HG02840 (cell line): ENCODE data around the gene EMC9.

Experiments used
- ATAC-seq: cut with Tn5 transposase; IDR thresholded peaks from one replicate; pipeline ENCODE4 v1.9.1; 2021; ENCODE audit warnings: mild to moderate bottlenecking, moderate library complexity, moderate number of reproducible peaks; ENCODE audit not compliant: unreplicated experiment, low FRiP score

EMC9 gene

DNA sequence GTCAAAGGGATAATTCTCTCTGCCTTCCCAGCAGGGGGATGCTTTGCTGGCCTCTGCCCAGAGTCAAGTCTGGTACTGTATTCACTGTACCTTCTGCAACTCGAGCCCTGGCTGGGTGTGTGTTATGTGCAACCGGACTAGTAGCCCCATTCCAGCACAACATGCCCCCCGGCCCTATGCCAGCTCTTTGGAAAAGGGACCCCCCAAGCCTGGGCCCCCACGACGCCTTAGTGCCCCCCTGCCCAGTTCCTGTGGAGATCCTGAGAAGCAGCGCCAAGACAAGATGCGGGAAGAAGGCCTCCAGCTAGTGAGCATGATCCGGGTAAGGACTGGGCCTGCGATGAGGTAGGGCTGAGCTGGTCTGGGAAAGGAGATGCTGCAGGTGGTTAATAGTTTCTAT, 9.2 kb upstream of the EMC9 start:
- no peak for ATAC-seq

DNA sequence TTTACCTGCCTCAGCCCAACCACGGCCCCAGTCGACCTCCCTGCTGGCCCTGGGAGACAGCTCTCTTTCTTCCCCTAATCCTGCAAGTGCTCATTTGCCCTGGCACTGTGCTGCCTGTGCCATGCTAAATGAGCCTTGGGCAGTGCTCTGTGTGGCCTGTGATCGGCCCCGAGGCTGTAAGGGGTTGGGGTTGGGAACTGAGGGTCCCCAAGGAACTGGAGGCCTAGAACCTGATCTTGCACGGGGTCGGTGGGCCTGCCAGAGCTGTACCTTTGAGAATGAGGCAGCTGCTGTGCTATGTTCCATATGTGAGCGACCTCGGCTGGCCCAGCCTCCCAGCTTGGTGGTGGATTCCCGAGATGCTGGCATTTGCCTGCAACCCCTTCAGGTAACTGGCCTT, 8.7 kb upstream of the EMC9 start:
- ATAC-seq: no peak

DNA sequence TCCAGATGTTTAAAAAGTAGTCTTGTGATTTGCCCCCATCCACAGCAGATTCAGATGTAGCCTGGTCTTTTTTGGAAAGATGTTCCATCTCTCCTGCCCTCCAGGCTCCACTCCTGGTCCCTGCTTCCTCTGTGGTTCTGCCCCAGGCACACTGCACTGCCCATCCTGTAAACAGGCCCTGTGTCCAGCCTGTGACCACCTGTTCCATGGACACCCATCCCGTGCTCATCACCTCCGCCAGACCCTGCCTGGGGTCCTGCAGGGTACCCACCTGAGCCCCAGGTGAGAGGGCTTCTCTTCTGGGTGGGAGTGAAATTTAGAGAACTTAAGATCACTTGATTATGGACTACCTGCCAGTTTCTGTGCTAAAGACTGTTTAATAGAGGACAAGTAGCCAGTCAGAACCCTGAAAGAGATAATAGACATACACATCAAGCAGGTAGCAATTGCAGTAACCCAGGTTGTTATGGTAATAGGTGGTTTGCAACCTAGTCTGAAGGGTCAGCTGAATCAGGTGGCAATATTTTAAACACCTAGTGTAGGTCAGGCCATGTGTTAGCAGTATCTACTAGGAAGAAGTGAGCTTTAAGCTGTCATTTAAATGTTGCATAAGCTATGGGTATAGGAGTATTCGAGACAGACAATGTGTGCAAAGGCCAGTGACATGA, 8.0 kb upstream of the EMC9 start:
- ATAC-seq: no peak

DNA sequence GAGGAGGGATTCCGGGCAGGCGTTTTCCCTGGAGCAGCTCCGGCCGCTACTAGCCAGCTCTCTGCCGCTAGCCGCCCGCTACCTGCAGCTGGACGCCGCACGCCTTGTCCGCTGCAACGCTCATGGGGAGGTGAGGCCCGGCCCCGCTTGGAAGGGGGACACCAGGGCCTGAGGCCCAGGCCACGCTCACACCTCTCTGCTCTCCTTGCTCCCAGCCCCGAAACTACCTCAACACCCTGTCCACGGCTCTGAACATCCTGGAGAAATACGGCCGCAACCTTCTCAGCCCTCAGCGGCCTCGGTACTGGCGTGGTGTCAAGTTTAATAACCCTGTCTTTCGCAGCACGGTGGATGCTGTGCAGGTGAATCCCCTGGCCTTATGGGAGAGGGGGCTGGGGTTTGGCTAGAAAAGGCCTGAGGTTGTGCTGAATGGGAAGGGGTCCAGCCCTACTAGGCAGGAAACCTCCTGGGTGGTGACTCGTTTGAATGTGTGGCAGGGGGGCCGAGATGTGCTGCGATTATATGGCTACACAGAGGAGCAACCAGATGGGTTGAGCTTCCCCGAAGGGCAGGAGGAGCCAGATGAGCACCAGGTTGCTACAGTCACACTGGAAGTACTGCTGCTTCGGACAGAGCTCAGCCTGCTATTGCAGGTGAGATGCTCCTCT, 6.5 kb upstream of the EMC9 start:
- ATAC-seq: no peak

DNA sequence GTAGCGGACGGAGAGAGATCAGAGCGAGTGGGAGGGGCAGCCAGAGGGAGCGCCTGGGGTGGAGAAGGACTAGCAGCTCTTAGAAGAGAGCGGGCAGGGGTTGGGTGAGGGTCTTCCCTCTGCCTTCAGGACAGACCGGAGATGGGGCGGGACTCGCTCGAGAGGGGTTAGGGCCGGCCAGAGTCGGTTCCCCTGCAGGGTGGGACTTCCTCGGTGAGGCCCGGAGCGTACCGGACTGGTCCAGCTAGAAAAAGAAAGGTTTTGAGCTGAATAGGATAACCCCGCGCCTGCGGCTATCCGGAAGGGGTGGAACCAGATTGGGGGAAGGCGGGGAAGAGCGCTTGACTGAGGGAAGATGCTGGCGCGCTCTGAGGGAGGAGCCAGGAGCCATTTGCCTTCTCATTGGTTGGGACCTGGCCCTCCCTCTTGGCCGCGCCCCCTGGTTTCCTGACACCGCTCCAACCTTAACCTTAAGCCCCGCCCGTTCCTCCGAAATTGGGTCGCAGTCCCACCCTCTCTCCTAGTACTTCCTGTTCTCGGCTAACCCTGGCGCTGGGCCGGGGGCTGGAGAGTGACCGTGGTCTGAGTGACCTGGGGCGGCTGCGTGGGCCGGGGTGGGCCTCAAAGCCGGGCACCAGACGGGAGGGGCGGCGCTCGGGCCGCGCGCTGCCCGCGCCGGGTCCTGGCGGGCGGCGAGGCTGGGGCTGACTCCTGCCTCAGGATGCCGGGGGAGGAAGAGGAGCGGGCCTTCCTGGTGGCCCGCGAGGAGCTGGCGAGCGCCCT, 5.8 kb upstream of the EMC9 start, which contains the start of gene RNF31:
Gene RNF31 (plus strand): TSS at position 521 of the 783 bp plus-strand sequence. CDS start 201 bp downstream, at position 722.
- ATAC-seq: peak; percentile 83

DNA sequence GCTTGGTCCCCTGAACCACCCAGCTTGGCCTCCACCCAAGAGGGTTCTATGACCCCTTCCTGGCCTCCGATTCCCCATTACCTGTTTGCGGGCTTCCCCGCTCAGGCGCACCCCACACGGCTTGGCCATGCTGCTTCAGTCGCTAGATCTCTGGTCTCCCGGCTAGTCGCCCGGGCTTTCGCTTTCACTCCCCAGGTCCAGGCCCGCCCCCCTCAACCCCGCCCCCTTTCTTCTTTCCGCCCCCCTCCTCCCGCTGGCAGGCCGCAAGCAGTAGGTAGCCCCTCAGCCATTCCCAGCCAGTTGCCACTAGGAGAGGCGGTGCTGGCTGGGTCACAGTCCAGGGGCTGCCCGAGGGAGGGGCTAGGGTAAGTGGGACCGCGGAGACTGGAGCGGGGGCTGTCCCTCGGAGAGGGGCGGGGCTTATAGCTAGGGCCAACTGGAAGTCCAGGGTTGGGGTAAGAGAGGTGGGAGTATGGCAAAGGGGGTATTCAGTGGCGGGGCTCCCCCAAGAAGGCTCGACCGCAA, 5.1 kb upstream of the EMC9 start, which contains the start of gene PSME2:
Gene PSME2 (minus strand): TSS at position 158 of the 525 bp plus-strand sequence. CDS start 29 bp downstream, at position 129.
- ATAC-seq: peak; percentile 55

DNA sequence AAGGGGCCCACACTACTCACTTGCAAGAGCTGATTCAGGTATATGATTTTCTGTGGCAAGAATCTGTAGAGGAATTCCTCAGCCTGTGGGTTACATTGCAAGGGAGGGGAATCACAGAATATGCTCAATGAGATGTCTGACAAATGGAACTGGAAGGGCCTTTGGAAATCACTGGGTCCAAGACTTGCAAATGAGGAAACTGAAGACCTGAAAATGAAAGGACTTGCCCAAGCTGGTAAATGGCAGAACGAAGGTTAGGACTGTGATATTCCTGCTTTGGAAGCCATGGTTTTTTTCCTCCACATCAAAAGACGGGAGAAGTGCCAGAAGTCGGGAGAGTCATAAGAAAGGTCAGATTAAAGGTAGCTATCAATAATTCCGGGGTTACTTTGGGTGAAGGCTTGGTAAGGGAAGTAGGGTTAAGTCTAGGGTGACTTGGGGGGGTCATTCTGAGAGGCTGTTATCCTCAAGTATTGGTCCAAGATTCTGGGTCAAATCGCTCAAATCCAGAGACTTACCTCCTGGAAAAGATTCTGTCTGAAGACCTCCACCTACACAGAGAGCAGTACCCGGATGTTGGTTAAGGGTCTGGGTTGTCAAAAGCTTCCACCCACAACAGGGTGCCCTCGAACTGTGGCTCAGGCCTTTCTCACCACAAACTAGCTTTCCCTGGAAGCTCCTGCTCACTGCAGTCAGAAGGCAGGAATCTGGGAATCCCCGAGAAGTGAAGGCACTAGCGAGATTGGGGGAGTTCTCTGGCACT, 4.5 kb upstream of the EMC9 start:
- no peak for ATAC-seq

DNA sequence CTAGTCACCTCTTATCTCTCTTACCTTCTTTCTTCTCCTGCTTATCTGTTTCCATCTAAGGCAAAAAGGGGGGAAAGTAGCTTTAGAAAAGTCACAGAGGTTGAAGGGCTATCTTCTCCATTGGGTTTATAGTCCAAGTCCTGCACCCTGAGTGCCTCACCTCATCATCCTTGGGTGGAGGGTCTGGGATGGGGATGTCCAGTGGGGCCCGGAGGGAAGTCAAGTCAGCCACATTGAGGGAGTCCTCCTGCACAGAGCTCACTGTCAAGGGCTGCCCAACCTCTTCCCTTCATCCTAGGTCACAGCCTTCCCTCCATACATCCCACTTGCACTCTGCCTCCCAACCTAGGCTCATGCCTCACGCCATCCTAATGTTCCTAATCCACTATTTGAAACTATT, 3.8 kb upstream of the EMC9 start:
- no peak for ATAC-seq

DNA sequence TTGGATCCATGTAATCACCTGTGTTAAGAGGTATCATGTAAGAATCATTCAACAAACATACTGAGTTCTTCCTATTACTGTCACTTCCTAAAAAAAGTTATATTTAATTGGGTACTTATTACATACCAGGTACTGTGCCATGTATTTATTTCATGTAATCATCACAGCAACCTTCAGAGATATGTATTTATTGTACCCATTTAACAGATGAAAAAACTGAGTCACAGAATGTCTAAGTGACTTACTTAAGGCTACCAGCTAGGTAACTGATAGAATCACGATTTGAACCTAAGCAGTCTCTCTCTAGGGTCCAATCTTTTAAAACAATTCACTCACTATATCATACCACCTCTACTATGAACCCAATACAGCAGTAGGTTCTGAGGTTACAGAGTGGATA, 3.1 kb upstream of the EMC9 start:
- ATAC-seq: no peak

DNA sequence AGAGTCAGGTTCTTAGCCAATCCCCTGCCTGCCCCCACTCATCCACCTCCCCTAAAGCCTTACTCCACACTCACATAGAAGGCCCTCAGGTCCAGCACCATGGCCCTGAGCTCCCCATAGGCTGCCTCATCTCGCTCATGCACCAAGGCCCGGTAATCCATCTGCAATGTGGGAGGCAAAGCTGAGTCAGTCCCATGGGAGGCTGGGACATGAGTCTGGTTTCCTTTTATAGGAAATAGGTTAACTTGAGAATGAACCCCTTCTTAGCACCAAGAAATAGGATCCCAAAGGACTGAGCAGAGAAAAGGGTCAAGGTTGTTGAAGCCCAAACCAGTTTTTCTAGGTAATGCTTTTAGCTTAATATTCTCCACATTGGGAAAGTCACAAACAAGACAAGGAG, 2.1 kb upstream of the EMC9 start:
- no peak for ATAC-seq

DNA sequence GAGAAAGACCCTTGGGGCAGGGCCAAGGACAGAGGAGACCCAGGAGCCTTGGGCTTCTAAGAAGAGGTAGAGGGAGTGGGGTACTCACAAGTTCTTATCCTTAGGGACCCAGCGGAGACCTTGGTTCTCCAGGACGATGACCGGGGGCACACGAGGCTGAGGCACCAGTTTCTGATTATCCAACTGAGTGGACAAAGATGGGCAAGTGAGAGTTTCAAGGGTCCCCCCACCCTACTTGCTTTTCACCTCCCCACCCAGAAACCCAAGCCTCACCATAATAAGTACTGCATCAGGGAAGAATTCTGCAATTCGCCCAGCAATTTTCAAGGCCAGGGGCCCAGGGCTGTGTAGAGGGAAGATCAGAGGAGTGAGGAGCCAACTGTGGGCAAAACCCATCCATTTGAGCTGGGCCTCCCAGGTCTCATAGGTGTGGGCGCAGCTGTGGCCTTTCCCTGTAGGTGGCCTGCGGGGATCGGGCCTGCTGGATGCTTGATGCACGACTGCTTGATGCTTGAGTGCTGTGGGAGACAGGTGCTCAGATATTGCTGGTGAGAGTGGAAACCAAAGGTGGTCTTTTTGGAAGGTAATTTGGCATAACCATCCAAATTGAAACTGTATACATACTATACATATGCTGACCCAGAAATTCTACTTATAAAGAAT, 2.0 kb downstream of the EMC9 start:
- no peak for ATAC-seq

DNA sequence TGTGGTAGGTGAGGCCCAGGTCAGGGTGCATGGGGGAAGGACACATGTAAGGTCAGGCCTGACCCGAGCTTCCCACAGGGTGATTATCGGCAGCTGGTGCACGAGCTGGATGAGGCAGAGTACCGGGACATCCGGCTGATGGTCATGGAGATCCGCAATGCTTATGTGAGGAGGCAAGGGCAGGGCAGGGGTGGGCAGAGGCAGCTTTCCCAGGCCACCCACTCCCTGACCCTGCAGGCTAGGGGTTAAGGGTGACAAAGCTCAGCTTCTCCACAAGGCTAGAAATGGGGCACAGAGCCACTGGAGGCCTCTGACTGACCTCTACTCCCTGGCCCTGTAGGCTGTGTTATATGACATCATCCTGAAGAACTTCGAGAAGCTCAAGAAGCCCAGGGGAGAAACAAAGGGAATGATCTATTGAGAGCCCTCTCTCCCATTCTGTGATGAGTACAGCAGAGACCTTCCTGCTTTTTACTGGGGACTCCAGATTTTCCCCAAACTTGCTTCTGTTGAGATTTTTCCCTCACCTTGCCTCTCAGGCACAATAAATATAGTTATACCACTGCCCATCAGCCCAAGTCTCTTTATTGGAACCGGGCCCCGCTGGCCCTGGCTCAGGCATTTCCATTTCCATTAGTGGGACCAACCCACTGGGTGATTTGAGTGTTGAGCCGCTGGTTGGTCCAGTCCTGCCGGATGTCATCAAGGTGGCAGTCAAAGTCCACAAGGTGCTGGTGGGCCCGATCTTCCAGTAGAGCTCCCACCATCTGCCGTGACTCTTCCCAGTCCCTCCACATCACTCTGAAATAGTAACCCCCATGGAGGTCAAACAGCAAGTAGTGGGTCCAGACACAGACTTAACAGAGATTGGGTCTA, 2.8 kb downstream of the EMC9 start:
- ATAC-seq: no peak

DNA sequence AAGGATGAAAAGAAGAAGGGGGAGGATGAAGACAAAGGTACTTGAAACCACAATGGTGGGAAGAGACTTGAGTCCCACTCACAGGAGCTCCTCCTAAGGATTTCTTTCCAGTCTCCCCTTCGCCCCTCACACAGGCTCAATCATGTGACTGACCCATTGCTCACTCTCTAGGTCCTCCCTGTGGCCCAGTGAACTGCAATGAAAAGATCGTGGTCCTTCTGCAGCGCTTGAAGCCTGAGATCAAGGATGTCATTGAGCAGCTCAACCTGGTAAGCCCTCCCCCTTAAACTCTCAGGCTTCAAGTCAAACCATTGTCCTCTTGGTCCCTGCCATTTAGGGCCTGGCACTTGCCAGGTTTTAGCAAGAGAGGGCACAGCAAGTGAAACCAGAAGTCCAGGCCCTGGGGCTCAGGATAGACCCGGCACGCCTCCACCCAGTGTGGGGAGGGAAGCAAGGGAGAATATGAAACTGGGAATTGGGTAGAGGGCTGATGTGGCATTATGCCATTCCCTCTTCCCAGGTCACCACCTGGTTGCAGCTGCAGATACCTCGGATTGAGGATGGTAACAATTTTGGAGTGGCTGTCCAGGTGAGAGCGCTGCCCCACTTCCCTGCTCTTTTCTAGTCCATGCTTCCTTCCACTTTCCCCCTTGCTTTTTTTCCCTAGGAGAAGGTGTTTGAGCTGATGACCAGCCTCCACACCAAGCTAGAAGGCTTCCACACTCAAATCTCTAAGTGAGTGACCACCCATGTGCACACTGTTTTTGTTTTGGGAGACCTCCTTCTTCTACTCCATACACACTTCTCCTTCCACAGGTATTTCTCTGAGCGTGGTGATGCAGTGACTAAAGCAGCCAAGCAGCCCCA, 3.6 kb downstream of the EMC9 start:
- ATAC-seq: no peak

DNA sequence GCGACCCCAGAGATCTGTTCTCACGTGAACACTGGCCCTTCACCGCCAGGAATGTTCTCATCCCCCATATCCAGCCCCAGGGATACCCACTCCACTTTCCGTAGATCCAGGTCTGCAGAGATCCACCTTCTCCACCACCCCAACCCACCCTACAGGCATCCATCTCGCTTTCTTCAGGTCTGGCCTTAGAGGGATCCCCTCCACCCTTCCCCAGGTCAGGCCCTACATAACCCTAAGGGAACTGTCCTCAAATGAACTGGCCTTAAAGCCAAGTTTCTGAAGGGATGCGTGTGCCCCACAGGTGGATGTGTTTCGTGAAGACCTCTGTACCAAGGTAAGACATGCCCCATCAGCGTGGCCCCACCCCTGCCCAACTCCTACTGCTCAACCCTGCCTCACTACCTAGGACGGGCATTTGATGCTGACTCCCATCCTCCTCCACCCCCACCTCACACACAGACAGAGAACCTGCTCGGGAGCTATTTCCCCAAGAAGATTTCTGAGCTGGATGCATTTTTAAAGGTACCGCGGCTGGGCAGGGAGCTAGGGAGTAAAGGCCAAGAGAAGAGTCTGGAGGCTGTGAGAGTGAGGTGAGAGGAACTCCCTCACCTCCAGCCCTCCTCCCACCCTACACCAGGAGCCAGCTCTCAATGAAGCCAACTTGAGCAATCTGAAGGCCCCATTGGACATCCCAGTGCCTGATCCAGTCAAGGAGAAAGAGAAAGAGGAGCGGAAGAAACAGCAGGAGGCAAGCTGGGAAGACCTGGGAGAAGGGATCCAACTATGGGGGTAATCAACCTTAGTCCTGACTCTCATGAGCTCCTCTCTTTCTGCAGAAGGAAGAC, 4.5 kb downstream of the EMC9 start:
- no peak for ATAC-seq

DNA sequence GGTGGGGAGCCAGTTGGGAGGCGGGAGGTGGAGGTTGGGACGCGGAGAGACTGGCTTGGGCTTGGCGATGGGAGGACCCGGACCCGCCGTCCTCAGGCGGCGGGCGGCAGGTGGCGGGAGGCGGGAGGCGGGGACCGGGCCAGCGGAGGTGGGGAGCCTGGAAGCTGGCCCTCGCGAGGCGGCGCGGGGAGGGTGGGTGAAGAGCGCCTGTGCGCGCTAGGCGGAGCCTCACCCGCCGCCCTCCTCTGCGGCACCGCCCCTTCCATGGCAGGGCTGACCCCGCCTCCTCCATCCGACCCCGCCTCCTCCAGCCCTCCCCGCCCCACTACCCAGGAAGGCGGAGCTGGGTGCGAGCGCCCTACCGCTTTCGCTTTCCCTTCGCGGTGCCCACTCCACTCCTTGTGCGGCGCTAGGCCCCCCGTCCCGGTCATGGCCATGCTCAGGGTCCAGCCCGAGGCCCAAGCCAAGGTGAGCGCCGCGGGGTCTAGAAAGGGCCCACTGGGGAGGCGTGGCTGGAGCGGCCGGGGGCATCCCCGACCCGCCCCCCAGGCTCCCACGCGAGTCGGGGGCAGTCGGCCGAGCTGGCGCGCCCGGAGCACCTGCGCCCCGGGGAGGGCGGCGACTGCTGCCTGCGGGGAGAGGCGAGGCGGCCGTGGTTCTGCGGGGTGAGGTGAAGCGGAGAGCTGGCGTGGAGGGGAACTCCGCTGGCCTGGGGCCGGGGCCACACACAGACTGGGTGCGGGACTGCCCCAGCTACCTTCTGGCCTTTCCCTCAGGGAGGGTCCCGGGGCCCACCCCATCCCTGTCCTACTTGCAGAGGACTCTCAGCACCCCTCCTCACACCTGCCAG, 5.3 kb downstream of the EMC9 start, which contains the start of gene PSME1:
Gene PSME1 (plus strand): TSS at position 361 of the 850 bp plus-strand sequence. CDS start 69 bp downstream, at position 430.
- peak; percentile 84 for ATAC-seq

DNA sequence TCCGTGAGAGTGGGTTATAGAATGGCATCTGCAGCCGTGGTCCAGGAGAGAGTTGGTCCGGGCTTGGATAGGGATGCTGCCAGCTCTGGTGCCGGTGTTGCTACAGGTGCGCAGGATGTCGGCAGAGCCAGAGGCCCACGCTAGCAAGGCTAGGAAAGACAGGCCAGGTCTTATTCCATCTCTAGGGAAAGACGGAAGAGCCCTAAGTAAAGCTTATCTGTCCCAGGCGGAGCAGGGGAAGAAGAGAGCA, 5.9 kb downstream of the EMC9 start:
- peak; percentile 13 for ATAC-seq
